GM06990 (cell line): ENCODE measurements around the gene ZNF692.
A peak's percentile ranks its signal among the peaks of the same experiment; 100 is the strongest.

Experiments
- DNase-seq: peaks from one replicate; pipeline ENCODE4 v3.0.0-alpha.2; 2011; ENCODE audit not compliant: insufficient read length; ENCODE audit errors: extremely low read depth
- H3K27me3 ChIP-seq: replicated peaks from 2 replicates; pipeline ENCODE4 v1.6.0; 2011; ENCODE audit warnings: low read length; ENCODE audit not compliant: control insufficient read depth, insufficient read depth
- H3K36me3 ChIP-seq: 2 replicates; pipeline ENCODE4 v1.5.1; 2011; ENCODE audit warnings: low read length; ENCODE audit not compliant: control insufficient read depth, insufficient read depth
- H3K4me3 ChIP-seq: replicated peaks from 2 replicates; pipeline ENCODE4 v1.5.1; 2011; ENCODE audit warnings: low read depth, mild to moderate bottlenecking, control low read depth, low read length
- CTCF ChIP-seq: IDR thresholded peaks from 2 replicates; pipeline ENCODE4 v1.5.1; 2011; ENCODE audit warnings: low read length, control low read depth, mild to moderate bottlenecking, inconsistent platforms; ENCODE audit not compliant: insufficient read depth, poor library complexity, severe bottlenecking

ZNF692 gene

GRCh38 chr1:248858891-248859889 is at the start of gene ZNF692:
Gene ZNF692 (minus strand): TSS chr1:248859085. CDS start chr1:248858309, 776 bp downstream.
- peaks cover 9% of the 10 kb centered on the region for H3K36me3 ChIP-seq
- H3K4me3 ChIP-seq, result peak within 1 kb of the TSS; percentile 86
- H3K27me3 ChIP-seq, result no peaks in the 10 kb centered on the region
- DNase-seq, result peak; percentile 99
- TF ChIP-seq CTCF, result no peak

GRCh38 chr1:248906753-248907661 is 48.1 kb upstream of the ZNF692 start:
- Histone ChIP-seq H3K4me3 (peak overlapping the region; percentile 67), H3K27me3 (no peaks in the 10 kb centered on the region), H3K36me3 (no peaks in the 10 kb centered on the region)
- TF ChIP-seq CTCF, result no peak
- DNase-seq, result no peak

GRCh38 chr1:248906009-248906752 is 47.3 kb upstream of the ZNF692 start, which contains the start of gene PGBD2:
Gene PGBD2 (plus strand): TSS chr1:248906235. CDS start chr1:248913863, 7,628 bp downstream.
- TF ChIP-seq CTCF, result peak; percentile 87
- Histone ChIP-seq H3K4me3 (peak within 1 kb of the TSS; percentile 86), H3K27me3 (no peaks in the 10 kb centered on the region), H3K36me3 (no peaks in the 10 kb centered on the region)
- peak; percentile 97 for DNase-seq

GRCh38 chr1:248905662-248906008 is 46.8 kb upstream of the ZNF692 start:
- no peaks in the 10 kb centered on the region for H3K36me3 ChIP-seq
- no peak for DNase-seq
- H3K4me3 ChIP-seq, result peak overlapping the region; percentile 86
- no peak for TF ChIP-seq CTCF
- H3K27me3 ChIP-seq, result no peaks in the 10 kb centered on the region
